ENCODE results near the gene PRKD1.

The PRKD1 gene

DNA sequence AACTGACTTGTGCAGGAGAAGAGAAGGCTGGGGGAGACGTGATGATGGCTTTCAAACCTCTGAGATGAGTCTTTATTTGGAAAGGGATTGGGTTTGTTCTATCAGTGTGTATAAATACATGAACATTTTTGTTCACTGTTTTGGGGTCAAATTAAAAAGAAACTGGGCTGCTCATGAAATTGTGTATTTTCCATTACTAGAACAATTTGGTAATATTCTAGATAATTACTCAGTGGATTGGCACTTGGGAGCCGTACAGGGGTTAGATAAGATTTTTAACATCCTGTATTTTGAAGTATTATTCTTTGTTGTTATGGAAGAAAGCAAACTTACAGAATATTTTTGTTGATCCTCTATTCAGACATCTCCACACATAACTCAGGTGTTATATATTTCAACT is 340.6 kb downstream of the PRKD1 start:
- DNase-seq: no peak

DNA sequence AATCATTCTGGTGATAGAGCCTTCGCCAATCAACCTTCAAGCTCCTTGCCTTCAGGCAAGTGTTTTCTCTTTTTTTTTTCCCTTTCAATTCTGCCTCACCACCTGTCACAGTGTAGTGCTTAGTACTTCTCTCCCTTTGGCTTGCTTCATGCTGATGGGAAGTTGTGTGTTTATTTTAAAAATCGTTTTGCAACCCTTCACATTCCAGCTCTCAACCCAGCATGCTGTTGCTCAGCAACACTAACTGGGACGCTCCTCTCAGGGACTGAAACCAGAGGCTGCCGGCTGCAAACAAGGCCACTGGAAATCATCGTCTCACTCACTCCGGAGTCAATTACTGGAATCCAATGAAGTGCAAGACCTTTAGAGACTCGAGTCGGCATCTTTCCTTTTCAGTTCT is 342.7 kb downstream of the PRKD1 start:
- DNase-seq: no peak

DNA sequence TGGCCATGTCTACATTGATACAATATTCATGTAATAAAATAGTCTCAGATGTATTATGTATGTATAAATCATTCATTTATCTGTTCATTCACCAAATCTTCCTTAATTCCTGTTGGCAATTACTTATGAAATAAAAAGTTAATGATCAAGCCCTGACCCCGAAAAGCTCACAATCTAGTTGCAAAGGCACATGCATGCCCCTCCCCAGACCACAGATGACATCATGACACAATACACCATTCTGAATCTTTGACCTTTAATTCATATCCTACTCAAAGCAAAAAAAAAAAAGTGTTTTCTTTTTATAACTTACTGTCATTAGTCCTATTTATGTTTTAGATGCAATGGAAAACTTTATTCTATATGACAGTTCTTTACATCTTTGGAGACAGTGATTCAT is 346.9 kb downstream of the PRKD1 start:
- no peak for DNase-seq

DNA sequence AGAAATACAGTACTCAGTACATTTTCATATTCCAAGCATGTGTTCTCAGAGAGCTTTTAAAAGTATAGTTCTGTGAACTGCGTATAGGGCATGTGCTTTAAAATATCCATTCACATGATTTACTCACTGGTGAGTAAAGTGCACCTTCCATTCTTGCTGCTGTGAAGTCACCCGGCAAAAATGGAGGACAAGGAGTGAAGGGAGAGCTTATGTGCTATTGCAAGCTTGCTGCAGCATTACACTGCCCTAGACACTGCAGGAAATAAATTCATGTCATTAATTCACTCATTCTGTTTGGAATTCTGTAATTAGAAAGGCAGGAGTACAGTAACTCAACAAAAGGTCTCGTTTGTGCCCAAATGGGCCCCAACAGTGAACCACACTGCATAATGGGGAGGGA is 347.8 kb downstream of the PRKD1 start:
- no peak for DNase-seq

DNA sequence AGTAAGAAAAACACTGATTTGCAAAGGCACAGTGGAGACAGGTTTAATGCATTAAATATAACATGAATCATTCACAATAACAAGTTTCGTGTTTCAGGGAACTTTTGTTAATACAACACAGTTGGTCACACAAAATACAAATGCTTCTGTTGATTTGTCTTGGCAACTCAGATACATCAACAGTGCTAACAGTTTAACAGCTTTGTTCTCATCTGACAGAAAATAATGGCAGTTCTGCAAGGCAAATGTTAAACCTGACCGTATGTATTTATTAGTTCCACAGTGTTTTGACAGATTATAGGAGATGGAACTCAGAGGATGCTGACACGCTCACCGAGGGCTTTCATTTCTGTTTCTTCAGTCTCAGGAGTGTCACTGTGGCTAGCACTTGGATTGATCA is 350.7 kb downstream of the PRKD1 start:
- no peak for DNase-seq

DNA sequence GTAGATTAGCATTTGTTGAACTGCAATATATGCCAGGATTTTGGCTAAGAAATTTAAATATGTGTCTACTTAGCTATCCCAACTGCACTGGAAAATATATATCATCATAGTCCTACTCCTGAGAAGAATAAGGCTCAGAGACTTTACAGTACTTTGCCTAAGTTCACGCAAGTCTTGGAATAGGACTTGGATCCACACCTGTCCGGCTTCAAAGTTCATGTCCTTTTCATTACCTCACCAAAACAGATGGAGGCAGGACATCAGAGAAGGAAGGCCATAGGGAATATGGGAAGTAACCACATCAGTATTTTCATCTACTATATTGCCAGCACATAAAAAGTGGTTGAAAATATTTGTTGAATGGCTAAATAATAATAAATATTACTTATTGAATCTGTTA is 358.5 kb downstream of the PRKD1 start:
- no peak for DNase-seq

DNA sequence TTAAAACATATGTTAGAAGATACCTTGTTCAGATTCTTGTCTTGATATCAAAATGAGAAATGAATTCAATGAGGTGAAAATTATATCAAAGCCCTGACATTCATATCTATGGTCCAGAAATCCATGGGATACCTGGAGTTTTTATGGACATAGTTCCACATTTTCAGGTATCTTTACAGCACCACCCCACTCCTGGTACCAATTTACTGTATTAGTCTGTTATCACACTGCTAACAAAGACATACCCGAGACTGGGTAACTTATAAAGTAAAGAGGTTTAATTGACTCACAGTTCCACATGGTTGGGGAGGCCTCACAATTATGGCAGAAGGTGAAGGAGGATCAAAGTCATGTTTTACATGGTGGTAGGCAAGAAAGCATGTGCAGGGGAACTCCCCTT is 361.5 kb downstream of the PRKD1 start:
- DNase-seq: no peak

DNA sequence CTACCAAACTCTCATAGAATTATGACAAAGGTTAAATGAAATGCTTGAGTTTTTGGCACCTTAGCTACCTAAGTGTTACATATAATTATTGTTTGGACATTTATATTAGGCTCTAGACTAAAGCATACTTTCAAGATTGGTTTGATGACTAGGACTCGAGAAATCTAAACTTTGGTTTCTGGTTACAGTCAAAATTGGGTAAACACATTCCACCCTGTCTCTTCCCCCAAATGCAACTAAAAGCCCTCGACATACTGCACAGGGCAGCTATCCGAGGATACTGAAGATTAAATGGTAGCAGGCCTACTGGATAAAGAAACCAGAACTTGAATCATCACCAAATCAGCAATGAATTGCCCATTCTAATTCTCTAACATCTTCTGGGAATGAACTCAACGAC is 369.1 kb downstream of the PRKD1 start:
- no peak for DNase-seq

DNA sequence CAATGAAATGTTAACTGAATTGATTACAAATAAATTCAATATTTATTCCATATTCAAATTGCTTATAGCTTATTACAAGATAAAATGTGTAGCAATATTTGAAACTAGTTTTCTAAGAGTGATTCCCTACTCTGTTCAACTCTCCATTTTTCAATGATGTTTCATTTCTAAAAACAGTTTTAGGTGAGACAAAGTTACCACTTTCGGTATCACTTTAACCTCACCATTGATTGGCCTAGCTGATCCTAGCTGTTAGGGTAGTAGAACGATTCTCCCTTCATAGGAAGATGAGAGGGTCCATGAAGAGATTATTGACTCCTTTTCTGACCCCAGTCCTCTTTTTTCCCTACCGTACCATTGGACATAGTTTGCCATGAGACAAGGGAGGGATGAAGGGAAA is 373.3 kb downstream of the PRKD1 start:
- no peak for DNase-seq

DNA sequence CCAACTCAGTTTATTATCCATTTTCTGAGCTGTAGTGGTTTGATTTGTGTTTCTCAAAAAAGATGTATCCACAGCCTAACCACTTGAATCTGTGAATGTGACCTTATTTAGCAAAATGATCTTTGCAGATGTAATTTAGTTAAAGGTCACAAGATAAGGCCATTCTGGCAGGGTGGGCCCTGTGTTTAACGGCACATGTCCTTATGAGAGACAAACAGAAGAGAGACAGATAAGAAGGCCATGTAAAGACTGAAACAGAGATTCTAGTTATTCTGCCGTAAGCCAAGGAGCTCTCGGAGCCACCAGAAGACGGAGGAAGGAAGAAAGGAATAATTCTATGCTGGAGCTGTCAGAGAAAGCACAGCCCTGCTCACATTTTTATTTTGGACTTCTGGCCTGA is 374.2 kb downstream of the PRKD1 start:
- DNase-seq: no peak

DNA sequence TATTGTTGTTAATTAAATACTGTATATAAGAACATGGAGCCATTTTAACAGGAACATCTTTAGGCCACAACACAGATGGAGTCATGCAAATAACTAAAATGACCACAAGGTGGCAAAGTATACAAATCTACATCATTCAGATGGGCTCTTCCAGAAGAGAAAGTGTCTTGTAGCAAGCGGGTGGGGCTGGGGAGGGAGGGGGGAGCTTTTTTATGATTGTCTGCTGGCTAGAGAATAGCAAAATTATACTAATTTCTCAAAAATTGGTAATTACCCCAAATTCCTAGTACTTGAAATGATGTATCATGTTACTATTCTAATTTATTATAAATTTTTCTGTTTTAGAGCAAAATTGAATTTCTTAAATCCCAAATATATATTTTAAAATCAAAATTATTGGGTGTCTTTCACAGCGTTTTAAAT is 378.7 kb downstream of the PRKD1 start:
- peak in 1 of 5 experiments; percentile 22 for DNase-seq

DNA sequence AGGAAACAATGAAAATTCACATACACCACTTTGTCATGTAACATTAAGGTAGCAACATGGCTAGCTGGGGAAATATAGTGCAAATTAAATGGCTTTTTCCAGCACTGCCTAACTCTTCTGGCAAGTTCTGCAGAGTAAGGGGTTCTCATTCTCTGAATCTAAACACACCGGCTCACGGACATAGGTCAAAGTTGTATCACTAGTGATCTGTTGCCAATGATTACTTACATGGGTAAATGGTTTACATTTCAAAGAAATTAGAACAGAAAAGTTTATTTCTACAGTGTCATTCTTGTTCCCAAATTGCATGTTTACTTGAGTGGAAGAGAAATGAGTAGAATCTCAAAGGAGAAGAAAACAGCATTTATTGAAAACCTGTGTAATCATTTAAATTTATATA is 381.9 kb downstream of the PRKD1 start:
- DNase-seq: no peak

DNA sequence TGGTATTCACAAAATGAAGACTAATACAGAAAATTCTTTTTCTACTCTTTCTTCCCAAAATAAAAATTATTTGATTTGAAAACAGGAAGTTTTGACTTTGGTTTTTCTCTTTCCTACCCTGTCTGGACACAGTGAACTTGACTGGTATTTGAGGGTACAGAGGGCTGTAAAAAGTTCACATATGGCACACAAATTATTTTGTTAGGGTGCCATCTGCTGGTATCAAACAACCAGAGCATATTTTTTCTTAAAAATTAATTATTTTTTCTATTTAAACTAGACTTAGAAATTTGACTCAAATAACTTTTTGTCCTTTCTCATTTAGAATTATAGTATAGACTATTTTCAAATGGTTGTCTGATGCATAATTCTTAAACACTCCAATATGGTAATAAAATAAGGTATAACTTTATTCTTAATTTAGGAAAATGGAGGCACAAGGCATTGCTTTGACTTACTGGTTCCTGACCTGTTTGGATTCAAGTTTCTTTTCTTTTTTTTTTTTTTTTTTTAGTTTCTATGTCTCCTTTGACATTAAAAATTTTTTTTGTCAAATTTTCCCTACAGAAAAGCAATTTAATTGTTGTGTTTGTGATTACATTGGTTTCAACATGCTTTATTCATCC is 390.6 kb downstream of the PRKD1 start:
- no peak for DNase-seq

DNA sequence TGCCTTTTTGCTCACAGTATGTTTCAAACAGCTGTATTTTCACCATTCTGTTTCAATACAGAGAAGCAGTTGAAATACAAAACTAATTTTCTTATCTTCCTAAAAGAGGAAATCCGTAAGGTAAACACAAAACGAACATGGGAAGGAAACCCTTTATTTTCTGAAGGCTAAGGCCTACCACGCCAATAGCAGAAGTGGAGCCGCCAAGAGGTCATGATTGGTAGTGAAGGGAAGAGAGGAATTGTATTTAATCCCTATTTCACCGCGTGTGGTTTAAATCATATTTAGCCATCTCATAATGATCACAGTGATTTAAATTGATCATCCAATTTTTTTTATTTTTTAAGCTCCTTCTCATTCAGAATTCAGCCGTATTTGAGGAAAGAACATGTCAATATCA is 398.2 kb downstream of the PRKD1 start:
- DNase-seq: no peak

DNA sequence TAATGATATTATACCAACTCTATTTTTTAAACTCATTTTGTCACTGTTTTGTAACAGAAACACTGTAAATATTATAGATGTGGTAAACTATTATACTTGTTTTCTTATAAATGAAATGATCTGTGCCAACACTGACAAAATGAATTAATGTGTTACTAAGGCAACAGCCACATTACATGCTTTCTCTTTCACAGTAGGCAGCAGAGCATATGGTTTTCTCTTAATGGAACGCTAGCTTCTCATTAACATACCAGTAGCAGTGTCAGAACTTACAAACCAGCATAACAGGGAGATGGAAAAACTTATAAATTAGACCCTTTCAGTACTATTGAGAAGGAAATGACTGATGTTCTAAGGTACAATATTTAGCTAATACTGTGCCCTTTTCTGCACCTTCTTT is 398.8 kb downstream of the PRKD1 start:
- no peak for DNase-seq

DNA sequence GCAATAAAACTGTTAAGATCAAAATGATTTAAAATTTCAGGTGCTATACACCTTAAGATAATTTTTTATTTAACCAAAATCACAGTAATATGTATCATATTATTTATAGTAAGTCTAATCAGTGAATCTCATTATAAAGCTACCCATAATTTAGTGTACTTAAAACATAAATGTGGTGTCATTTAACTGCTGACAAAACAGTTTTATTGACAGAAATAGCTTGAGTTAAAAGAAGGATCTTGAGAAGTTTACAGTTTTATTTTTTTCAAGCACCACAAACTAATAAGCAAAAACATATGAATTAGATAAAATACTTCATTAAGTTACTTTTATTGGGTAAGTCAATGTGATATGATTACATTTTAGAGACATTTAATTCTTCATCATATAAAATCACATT is 400.4 kb downstream of the PRKD1 start:
- no peak for DNase-seq
